HCT116 (cell line): ENCODE results near the gene SVIL.

Source experiments
- EZH2phosphoT487 ChIP-seq: fragments of 200-600 bp; IDR thresholded peaks from 2 replicates; pipeline ENCODE4 v1.6.1; 2018; ENCODE audit warnings: antibody characterized with exemption, borderline replicate concordance
- FOSL1 ChIP-seq: IDR thresholded peaks from 2 replicates; pipeline ENCODE4 v1.6.1; 2012; ENCODE audit warnings: low read depth
- POLR2A ChIP-seq: IDR thresholded peaks from 2 replicates; pipeline ENCODE4 v1.7.0; 2011; ENCODE audit warnings: borderline replicate concordance; ENCODE audit not compliant: insufficient read depth, insufficient read length; ENCODE audit errors: extremely low read depth
- POLR2AphosphoS5 ChIP-seq: IDR thresholded peaks from 2 replicates; pipeline ENCODE4 v1.6.1; 2011; ENCODE audit warnings: mild to moderate bottlenecking, low read depth, low read length, moderate library complexity
- RAD21 ChIP-seq: IDR thresholded peaks from 2 replicates; pipeline ENCODE4 v1.6.1; 2012; ENCODE audit warnings: low read depth, mild to moderate bottlenecking
- SIN3A ChIP-seq: IDR thresholded peaks from 2 replicates; pipeline ENCODE4 v1.6.1; 2012; ENCODE audit warnings: low read depth
- TF ChIP-seq, protein P1 (sequence below), 3 experiments: fragments of 200-600 bp in 1 of 3; sonication (generic) in 1 of 3; IDR thresholded peaks in 2 of 3; conservative IDR thresholded peaks in 1 of 3; 2 replicates each; pipeline ENCODE4 v1.5.1; 2012 to 2017; ENCODE audit warnings: low read depth in 2 of 3, low read length in 2 of 3, antibody characterized with exemption in 1 of 3, borderline replicate concordance in 1 of 3, control low read depth in 1 of 3, mild to moderate bottlenecking in 1 of 3, mixed read lengths in 1 of 3, mixed run types in 1 of 3, moderate library complexity in 1 of 3; ENCODE audit not compliant: insufficient read depth in 1 of 3
- TF ChIP-seq, protein P2 (sequence below): IDR thresholded peaks from 2 replicates; pipeline ENCODE4 v1.6.1; 2012

DNA sequence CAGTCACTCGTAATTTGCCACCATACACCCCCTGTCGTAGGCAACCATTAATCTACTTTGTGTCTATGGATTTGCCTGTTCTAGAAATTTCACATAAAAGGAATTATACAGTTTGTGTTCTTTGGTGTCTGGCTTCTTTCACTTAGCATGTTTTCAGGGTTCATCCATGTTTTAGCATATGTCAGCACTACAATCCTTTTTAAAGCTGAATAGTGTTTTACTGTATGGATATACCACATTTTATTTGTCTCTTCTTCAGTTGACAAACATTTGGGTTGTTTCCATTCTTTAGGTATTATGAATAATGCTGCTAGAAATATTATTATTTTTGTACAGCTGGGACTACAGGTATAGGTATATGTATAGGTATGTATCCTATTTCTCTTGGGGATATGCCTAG is 17.4 kb upstream of the SVIL start:
- TF ChIP-seq, protein P1, sequence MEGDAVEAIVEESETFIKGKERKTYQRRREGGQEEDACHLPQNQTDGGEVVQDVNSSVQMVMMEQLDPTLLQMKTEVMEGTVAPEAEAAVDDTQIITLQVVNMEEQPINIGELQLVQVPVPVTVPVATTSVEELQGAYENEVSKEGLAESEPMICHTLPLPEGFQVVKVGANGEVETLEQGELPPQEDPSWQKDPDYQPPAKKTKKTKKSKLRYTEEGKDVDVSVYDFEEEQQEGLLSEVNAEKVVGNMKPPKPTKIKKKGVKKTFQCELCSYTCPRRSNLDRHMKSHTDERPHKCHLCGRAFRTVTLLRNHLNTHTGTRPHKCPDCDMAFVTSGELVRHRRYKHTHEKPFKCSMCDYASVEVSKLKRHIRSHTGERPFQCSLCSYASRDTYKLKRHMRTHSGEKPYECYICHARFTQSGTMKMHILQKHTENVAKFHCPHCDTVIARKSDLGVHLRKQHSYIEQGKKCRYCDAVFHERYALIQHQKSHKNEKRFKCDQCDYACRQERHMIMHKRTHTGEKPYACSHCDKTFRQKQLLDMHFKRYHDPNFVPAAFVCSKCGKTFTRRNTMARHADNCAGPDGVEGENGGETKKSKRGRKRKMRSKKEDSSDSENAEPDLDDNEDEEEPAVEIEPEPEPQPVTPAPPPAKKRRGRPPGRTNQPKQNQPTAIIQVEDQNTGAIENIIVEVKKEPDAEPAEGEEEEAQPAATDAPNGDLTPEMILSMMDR (IDR thresholded peaks at IDR 0.05 in 2 of 3, conservative IDR thresholded peaks at IDR 0.05 in 1 of 3; ENCODE audit: borderline replicate concordance in 1 of 3, insufficient read depth in 1 of 3, low read depth in 2 of 3, low read length in 2 of 3) = no peak
- TF ChIP-seq POLR2A = no peak
- no peak for TF ChIP-seq FOSL1
- TF ChIP-seq POLR2AphosphoS5 = no peak
- no peak for TF ChIP-seq RAD21
- no peak for TF ChIP-seq EZH2phosphoT487
- TF ChIP-seq, protein P2, sequence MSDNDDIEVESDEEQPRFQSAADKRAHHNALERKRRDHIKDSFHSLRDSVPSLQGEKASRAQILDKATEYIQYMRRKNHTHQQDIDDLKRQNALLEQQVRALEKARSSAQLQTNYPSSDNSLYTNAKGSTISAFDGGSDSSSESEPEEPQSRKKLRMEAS = no peak
- no peak for TF ChIP-seq SIN3A
